ENCODE results near the gene FKTN. TPM values are rescaled to one million over a fixed set of nuclear protein-coding genes. Genes with fewer than 3 reads are reported as not detected.
A peak's percentile ranks its signal among the peaks of the same experiment; 100 is the strongest.

The FKTN gene
- total and polyA plus RNA-seq, 9 of the 15 experiments (the other 6 are each of a cell fraction or from before 2014, with no cell fraction given), result 5.4 to 16.3 (median 10.4) TPM

- TF ChIP-seq, protein P1, sequence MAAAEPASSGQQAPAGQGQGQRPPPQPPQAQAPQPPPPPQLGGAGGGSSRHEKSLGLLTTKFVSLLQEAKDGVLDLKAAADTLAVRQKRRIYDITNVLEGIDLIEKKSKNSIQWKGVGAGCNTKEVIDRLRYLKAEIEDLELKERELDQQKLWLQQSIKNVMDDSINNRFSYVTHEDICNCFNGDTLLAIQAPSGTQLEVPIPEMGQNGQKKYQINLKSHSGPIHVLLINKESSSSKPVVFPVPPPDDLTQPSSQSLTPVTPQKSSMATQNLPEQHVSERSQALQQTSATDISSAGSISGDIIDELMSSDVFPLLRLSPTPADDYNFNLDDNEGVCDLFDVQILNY (CRISPR knock-in tag; IDR thresholded peaks at IDR 0.05), result no peak
- no peak for TF ChIP-seq SIX5 (IDR thresholded peaks at IDR 0.05; ENCODE audit: borderline replicate concordance in 1 of 2, insufficient read depth in 1 of 2, low read depth in 1 of 2, low read length in 2 of 2)
- TF ChIP-seq FOXA1 (IDR thresholded peaks at IDR 0.05; ENCODE audit: borderline replicate concordance), result no peak
- TF ChIP-seq ZNF165 (CRISPR knock-in tag; IDR thresholded peaks at IDR 0.05; ENCODE audit: borderline replicate concordance), result no peak
- no peak for TF ChIP-seq HNRNPL (IDR thresholded peaks at IDR 0.05; ENCODE audit: low read depth, low read length)
- TF ChIP-seq TAF15 (IDR thresholded peaks at IDR 0.05; ENCODE audit: low read depth, low read length), result no peak
- TF ChIP-seq, protein P2, sequence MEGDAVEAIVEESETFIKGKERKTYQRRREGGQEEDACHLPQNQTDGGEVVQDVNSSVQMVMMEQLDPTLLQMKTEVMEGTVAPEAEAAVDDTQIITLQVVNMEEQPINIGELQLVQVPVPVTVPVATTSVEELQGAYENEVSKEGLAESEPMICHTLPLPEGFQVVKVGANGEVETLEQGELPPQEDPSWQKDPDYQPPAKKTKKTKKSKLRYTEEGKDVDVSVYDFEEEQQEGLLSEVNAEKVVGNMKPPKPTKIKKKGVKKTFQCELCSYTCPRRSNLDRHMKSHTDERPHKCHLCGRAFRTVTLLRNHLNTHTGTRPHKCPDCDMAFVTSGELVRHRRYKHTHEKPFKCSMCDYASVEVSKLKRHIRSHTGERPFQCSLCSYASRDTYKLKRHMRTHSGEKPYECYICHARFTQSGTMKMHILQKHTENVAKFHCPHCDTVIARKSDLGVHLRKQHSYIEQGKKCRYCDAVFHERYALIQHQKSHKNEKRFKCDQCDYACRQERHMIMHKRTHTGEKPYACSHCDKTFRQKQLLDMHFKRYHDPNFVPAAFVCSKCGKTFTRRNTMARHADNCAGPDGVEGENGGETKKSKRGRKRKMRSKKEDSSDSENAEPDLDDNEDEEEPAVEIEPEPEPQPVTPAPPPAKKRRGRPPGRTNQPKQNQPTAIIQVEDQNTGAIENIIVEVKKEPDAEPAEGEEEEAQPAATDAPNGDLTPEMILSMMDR (IDR thresholded peaks at IDR 0.05 in 2 of 3, conservative IDR thresholded peaks at IDR 0.05 in 1 of 3; ENCODE audit: insufficient read depth in 2 of 3, low read depth in 1 of 3, low read length in 3 of 3), result no peak
- peak; percentile 58 for TF ChIP-seq TAF1 (IDR thresholded peaks at IDR 0.05; ENCODE audit: control insufficient read depth, extremely low read depth, insufficient read depth, low read length, severe bottlenecking)
- TF ChIP-seq POLR2B (IDR thresholded peaks at IDR 0.05; ENCODE audit: low read depth, partially characterized antibody), result peak; percentile 64
- no peak for TF ChIP-seq ZNF586 (CRISPR knock-in tag; conservative IDR thresholded peaks at IDR 0.05)
- TF ChIP-seq POLR2H (tag; IDR thresholded peaks at IDR 0.05; ENCODE audit: low read depth), result peak; percentile 36; the same call in 1 of the 2 replicates
- 0 out of 4 replicates have a peak, but pooled peaks of 1 of the 2 experiments have one; percentile 39 for TF ChIP-seq HDAC1 (IDR thresholded peaks at IDR 0.05)
- TF ChIP-seq ATF3 (IDR thresholded peaks at IDR 0.05), result no peak
- TF ChIP-seq ATF3 (CRISPR knock-in tag; conservative IDR thresholded peaks at IDR 0.05), result no peak
- no peak for TF ChIP-seq ZBTB17 (CRISPR knock-in tag; IDR thresholded peaks at IDR 0.05)
- TF ChIP-seq, protein P3, sequence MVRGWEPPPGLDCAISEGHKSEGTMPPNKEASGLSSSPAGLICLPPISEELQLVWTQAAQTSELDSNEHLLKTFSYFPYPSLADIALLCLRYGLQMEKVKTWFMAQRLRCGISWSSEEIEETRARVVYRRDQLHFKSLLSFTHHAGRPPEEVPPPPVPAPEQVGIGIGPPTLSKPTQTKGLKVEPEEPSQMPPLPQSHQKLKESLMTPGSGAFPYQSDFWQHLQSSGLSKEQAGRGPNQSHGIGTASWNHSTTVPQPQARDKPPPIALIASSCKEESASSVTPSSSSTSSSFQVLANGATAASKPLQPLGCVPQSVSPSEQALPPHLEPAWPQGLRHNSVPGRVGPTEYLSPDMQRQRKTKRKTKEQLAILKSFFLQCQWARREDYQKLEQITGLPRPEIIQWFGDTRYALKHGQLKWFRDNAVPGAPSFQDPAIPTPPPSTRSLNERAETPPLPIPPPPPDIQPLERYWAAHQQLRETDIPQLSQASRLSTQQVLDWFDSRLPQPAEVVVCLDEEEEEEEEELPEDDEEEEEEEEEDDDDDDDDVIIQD (CRISPR knock-in tag; IDR thresholded peaks at IDR 0.05), result no peak
- TF ChIP-seq, protein P4, sequence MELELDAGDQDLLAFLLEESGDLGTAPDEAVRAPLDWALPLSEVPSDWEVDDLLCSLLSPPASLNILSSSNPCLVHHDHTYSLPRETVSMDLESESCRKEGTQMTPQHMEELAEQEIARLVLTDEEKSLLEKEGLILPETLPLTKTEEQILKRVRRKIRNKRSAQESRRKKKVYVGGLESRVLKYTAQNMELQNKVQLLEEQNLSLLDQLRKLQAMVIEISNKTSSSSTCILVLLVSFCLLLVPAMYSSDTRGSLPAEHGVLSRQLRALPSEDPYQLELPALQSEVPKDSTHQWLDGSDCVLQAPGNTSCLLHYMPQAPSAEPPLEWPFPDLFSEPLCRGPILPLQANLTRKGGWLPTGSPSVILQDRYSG (tag; conservative IDR thresholded peaks at IDR 0.05; ENCODE audit: low read depth), result no peak
- TF ChIP-seq ESRRB (CRISPR knock-in tag; IDR thresholded peaks at IDR 0.05; ENCODE audit: borderline replicate concordance), result no peak
- TF ChIP-seq RFX5 (IDR thresholded peaks at IDR 0.05; ENCODE audit: low read depth, low read length), result no peak
These were observed at the start of gene FKTN (continued) for GRCh38 chr9:105557804-105558610.
